ENCODE results near the gene CETN1.

CETN1 gene

GRCh38 chr18:564708-565561 lies 15.2 kb upstream of the CETN1 start:
- Histone ChIP-seq H3K79me2 (ENCODE audit: insufficient read depth, low read depth) (no peaks in the 10 kb centered on the region), H3K4me2 (no peak overlapping the region), H3K9ac (no peak overlapping the region), H3K36me3 (ENCODE audit: insufficient read depth) (no peaks in the 10 kb centered on the region), H3K27ac (no peak overlapping the region), H4K20me1 (ENCODE audit: insufficient read depth) (no peaks in the 10 kb centered on the region), H3K4me1 (ENCODE audit: low read depth, poor library complexity, severe bottlenecking) (no peaks in the 10 kb centered on the region), H3K27me3 (ENCODE audit: insufficient read depth, low read depth) (no peaks in the 10 kb centered on the region), H3K4me3 (IDR thresholded peaks at IDR 0.05; ENCODE audit: insufficient read depth, low read depth, low read length) (no peak overlapping the region), H2AFZ (ENCODE audit: low read depth) (no peak overlapping the region)
- TF ChIP-seq CTCF (conservative IDR thresholded peaks at IDR 0.05; ENCODE audit: low read depth, low read length) = no peak

GRCh38 chr18:565562-566061 lies 14.6 kb upstream of the CETN1 start:
- Histone ChIP-seq H3K27ac (no peak overlapping the region), H3K27me3 (ENCODE audit: insufficient read depth, low read depth) (no peaks in the 10 kb centered on the region), H3K79me2 (ENCODE audit: insufficient read depth, low read depth) (no peaks in the 10 kb centered on the region), H3K4me1 (ENCODE audit: low read depth, poor library complexity, severe bottlenecking) (no peaks in the 10 kb centered on the region), H3K4me3 (IDR thresholded peaks at IDR 0.05; ENCODE audit: insufficient read depth, low read depth, low read length) (no peak overlapping the region), H3K36me3 (ENCODE audit: insufficient read depth) (no peaks in the 10 kb centered on the region), H3K4me2 (no peak overlapping the region), H4K20me1 (ENCODE audit: insufficient read depth) (no peaks in the 10 kb centered on the region), H3K9ac (no peak overlapping the region), H2AFZ (ENCODE audit: low read depth) (no peak overlapping the region)
- no peak for TF ChIP-seq CTCF (conservative IDR thresholded peaks at IDR 0.05; ENCODE audit: low read depth, low read length)

- Histone ChIP-seq H3K4me1 (ENCODE audit: low read depth, poor library complexity, severe bottlenecking) (no peaks in the 10 kb centered on the region), H3K4me2 (no peak overlapping the region), H3K27me3 (ENCODE audit: insufficient read depth, low read depth) (no peaks in the 10 kb centered on the region), H3K79me2 (ENCODE audit: insufficient read depth, low read depth) (no peaks in the 10 kb centered on the region), H4K20me1 (ENCODE audit: insufficient read depth) (no peaks in the 10 kb centered on the region), H3K9ac (no peak overlapping the region), H3K36me3 (ENCODE audit: insufficient read depth) (no peaks in the 10 kb centered on the region), H2AFZ (ENCODE audit: low read depth) (no peak overlapping the region), H3K27ac (no peak overlapping the region), H3K4me3 (IDR thresholded peaks at IDR 0.05; ENCODE audit: insufficient read depth, low read depth, low read length) (no peak overlapping the region)
- no peak for TF ChIP-seq CTCF (conservative IDR thresholded peaks at IDR 0.05; ENCODE audit: low read depth, low read length)
Measured at GRCh38 chr18:567122-567521, 13.1 kb upstream of the CETN1 start.

- no peaks in the 10 kb centered on the region for H3K79me2 ChIP-seq (ENCODE audit: insufficient read depth, low read depth)
- H4K20me1 ChIP-seq (ENCODE audit: insufficient read depth) = no peaks in the 10 kb centered on the region
- H3K27ac ChIP-seq = no peak overlapping the region
- no peak overlapping the region for H3K9ac ChIP-seq
- no peak overlapping the region for H3K4me2 ChIP-seq
- H3K4me1 ChIP-seq (ENCODE audit: low read depth, poor library complexity, severe bottlenecking) = no peaks in the 10 kb centered on the region
- no peaks in the 10 kb centered on the region for H3K27me3 ChIP-seq (ENCODE audit: insufficient read depth, low read depth)
- H3K4me3 ChIP-seq (IDR thresholded peaks at IDR 0.05; ENCODE audit: insufficient read depth, low read depth, low read length) = no peak overlapping the region
- H3K36me3 ChIP-seq (ENCODE audit: insufficient read depth) = no peaks in the 10 kb centered on the region
- no peak for TF ChIP-seq CTCF (conservative IDR thresholded peaks at IDR 0.05; ENCODE audit: low read depth, low read length)
- H2AFZ ChIP-seq (ENCODE audit: low read depth) = no peak overlapping the region
Measured at GRCh38 chr18:568731-569130, 11.4 kb upstream of the CETN1 start.

Measured in KMS-11 (cell line).